MM.1S (cell line): Measurements from ENCODE around the gene MOGAT1.
A peak's percentile ranks its signal among the peaks of the same experiment; 100 is the strongest.

ENCODE experiments used
- DNase-seq: peaks from one replicate; pipeline ENCODE4 v3.0.0-alpha.2; 2015
- H2AFZ ChIP-seq: fragments of 300-600 bp; sonication (generic); 2 replicates; pipeline ENCODE4 v1.6.0; 2016; ENCODE audit warnings: antibody characterized with exemption, low read length
- H3F3A ChIP-seq: fragments of 300-600 bp; sonication (generic); 2 replicates; pipeline ENCODE4 v1.6.1; 2016; ENCODE audit warnings: mild to moderate bottlenecking, antibody characterized with exemption, low read length, moderate library complexity, mixed read lengths; ENCODE audit not compliant: insufficient read depth
- H3K27ac ChIP-seq: fragments of 300-600 bp; sonication (generic); 2 replicates; pipeline ENCODE4 v1.5.1; 2016; ENCODE audit warnings: mild to moderate bottlenecking, low read length
- H3K27me3 ChIP-seq: fragments of 300-600 bp; sonication (generic); replicated peaks from 2 replicates; pipeline ENCODE4 v1.6.0; 2016; ENCODE audit warnings: low read length; ENCODE audit not compliant: insufficient read depth
- H3K36me3 ChIP-seq: fragments of 300-600 bp; sonication (generic); replicated peaks from 2 replicates; pipeline ENCODE4 v1.6.1; 2016; ENCODE audit warnings: mild to moderate bottlenecking, low read length, mixed read lengths; ENCODE audit not compliant: insufficient read depth
- H3K4me1 ChIP-seq: fragments of 300-600 bp; sonication (generic); 2 replicates; pipeline ENCODE4 v1.6.1; 2016; ENCODE audit warnings: low read length, mixed read lengths
- H3K4me2 ChIP-seq: fragments of 300-600 bp; sonication (generic); 2 replicates; pipeline ENCODE4 v1.6.0; 2016; ENCODE audit warnings: low read depth, low read length
- H3K4me3 ChIP-seq: fragments of 300-600 bp; sonication (generic); 2 replicates; pipeline ENCODE4 v1.5.1; 2016; ENCODE audit warnings: low read length, mixed read lengths
- H3K79me2 ChIP-seq: fragments of 300-600 bp; sonication (generic); 2 replicates; pipeline ENCODE4 v1.6.1; 2016; ENCODE audit warnings: mixed run types, low read length, mixed read lengths
- H3K9ac ChIP-seq: fragments of 300-600 bp; sonication (generic); 2 replicates; pipeline ENCODE4 v1.6.1; 2016; ENCODE audit warnings: low read length, mixed read lengths
- H3K9me2 ChIP-seq: fragments of 300-600 bp; sonication (generic); replicated peaks from 2 replicates; pipeline ENCODE4 v1.6.1; 2016; ENCODE audit warnings: mild to moderate bottlenecking, low read length, mixed read lengths; ENCODE audit not compliant: insufficient read depth
- H3K9me3 ChIP-seq: fragments of 300-600 bp; sonication (generic); replicated peaks from 2 replicates; pipeline ENCODE4 v1.6.1; 2016; ENCODE audit warnings: mild to moderate bottlenecking, low read length, mixed read lengths; ENCODE audit not compliant: insufficient read depth
- H4K20me1 ChIP-seq: fragments of 300-600 bp; sonication (generic); 2 replicates; pipeline ENCODE4 v1.6.1; 2016; ENCODE audit warnings: mild to moderate bottlenecking, low read length, moderate library complexity, mixed read lengths; ENCODE audit not compliant: insufficient read depth
- CTCF ChIP-seq: fragments of 300-600 bp; sonication (generic); IDR thresholded peaks from 2 replicates; pipeline ENCODE4 v1.5.1; 2016; ENCODE audit warnings: antibody characterized with exemption, low read length, mixed read lengths
- EZH2 ChIP-seq: fragments of 300-600 bp; sonication (generic); optimal IDR thresholded peaks from 2 replicates; pipeline ENCODE3; 2017; ENCODE audit warnings: low read depth, mild to moderate bottlenecking, antibody characterized with exemption, low read length, mixed read lengths
- EZH2phosphoT487 ChIP-seq: fragments of 300-600 bp; sonication (generic); IDR thresholded peaks from 2 replicates; pipeline ENCODE4 v1.6.1; 2018; ENCODE audit warnings: antibody characterized with exemption, low read length

Gene MOGAT1

GRCh38 chr2:222652491-222653255, 18.8 kb upstream of the MOGAT1 start:
- H3K27ac ChIP-seq, result peak overlapping the region; percentile 93; the same call in 1 of the 2 replicates
- peaks cover 12% of the 10 kb centered on the region for H4K20me1 ChIP-seq
- peak overlapping the region; percentile 98 for H3K4me3 ChIP-seq
- no peak for DNase-seq
- no peaks in the 10 kb centered on the region for H3K9me3 ChIP-seq
- peaks cover 85% of the 10 kb centered on the region for H3K79me2 ChIP-seq
- H3K27me3 ChIP-seq, result no peaks in the 10 kb centered on the region
- H3K4me2 ChIP-seq, result peak overlapping the region; percentile 88
- H3K9ac ChIP-seq, result peak overlapping the region; percentile 11; the same call in 1 of the 2 replicates
- no peak overlapping the region for H2AFZ ChIP-seq
- peaks cover 24% of the 10 kb centered on the region for H3F3A ChIP-seq
- peaks cover 32% of the 10 kb centered on the region for H3K4me1 ChIP-seq
- no peaks in the 10 kb centered on the region for H3K9me2 ChIP-seq
- TF ChIP-seq CTCF (no peak), EZH2phosphoT487 (no peak), EZH2 (no peak)
- H3K36me3 ChIP-seq, result 0 out of 2 replicates have a peak, but pooled peaks cover 5% of the 10 kb centered on the region

GRCh38 chr2:222653280-222653679, 18.2 kb upstream of the MOGAT1 start:
- H3K9me3 ChIP-seq, result no peaks in the 10 kb centered on the region
- H3K79me2 ChIP-seq, result peaks cover 79% of the 10 kb centered on the region
- peak; percentile 81 for DNase-seq
- H3K27me3 ChIP-seq, result no peaks in the 10 kb centered on the region
- peak overlapping the region; percentile 88 for H3K4me2 ChIP-seq
- H3K9me2 ChIP-seq, result no peaks in the 10 kb centered on the region
- H3K4me3 ChIP-seq, result peak overlapping the region; percentile 98
- H3K27ac ChIP-seq, result peak overlapping the region; percentile 93; the same call in 1 of the 2 replicates
- peaks cover 12% of the 10 kb centered on the region for H4K20me1 ChIP-seq
- no peak overlapping the region for H2AFZ ChIP-seq
- H3K36me3 ChIP-seq, result 0 out of 2 replicates have a peak, but pooled peaks cover 4% of the 10 kb centered on the region
- TF ChIP-seq CTCF (no peak), EZH2phosphoT487 (no peak), EZH2 (no peak)
- H3F3A ChIP-seq, result peaks cover 24% of the 10 kb centered on the region
- peak overlapping the region; percentile 11; the same call in 1 of the 2 replicates for H3K9ac ChIP-seq
- H3K4me1 ChIP-seq, result peaks cover 32% of the 10 kb centered on the region

GRCh38 chr2:222655787-222656525, 15.5 kb upstream of the MOGAT1 start, which contains the start of gene FARSB:
TSS of gene FARSB (minus strand) at chr2:222656092. CDS start at chr2:222656073, 19 bp downstream.
- H3K27ac ChIP-seq, result peak within 1 kb of the TSS; percentile 93
- no peaks in the 10 kb centered on the region for H3K36me3 ChIP-seq
- peak within 1 kb of the TSS; percentile 88 for H3K4me2 ChIP-seq
- peak; percentile 97 for DNase-seq
- H3K4me1 ChIP-seq, result peaks cover 32% of the 10 kb centered on the region
- H3K9ac ChIP-seq, result peak within 1 kb of the TSS; percentile 99
- TF ChIP-seq EZH2 (no peak), CTCF (no peak), EZH2phosphoT487 (no peak)
- no peaks in the 10 kb centered on the region for H3K9me2 ChIP-seq
- no peaks in the 10 kb centered on the region for H3K27me3 ChIP-seq
- peaks cover 12% of the 10 kb centered on the region for H4K20me1 ChIP-seq
- peak within 1 kb of the TSS; percentile 60 for H2AFZ ChIP-seq
- no peaks in the 10 kb centered on the region for H3K9me3 ChIP-seq
- peak within 1 kb of the TSS; percentile 98 for H3K4me3 ChIP-seq
- H3K79me2 ChIP-seq, result peaks cover 54% of the 10 kb centered on the region
- H3F3A ChIP-seq, result peaks cover 24% of the 10 kb centered on the region
